Measurements from ENCODE around the gene ADAMTSL3.

The ADAMTSL3 gene

GRCh38 chr15:83656192-83656591, 2.3 kb downstream of the ADAMTSL3 start:
- no peak for DNase-seq (ENCODE audit: low read depth in 2 of 2, low spot score in 1 of 2)

DNA sequence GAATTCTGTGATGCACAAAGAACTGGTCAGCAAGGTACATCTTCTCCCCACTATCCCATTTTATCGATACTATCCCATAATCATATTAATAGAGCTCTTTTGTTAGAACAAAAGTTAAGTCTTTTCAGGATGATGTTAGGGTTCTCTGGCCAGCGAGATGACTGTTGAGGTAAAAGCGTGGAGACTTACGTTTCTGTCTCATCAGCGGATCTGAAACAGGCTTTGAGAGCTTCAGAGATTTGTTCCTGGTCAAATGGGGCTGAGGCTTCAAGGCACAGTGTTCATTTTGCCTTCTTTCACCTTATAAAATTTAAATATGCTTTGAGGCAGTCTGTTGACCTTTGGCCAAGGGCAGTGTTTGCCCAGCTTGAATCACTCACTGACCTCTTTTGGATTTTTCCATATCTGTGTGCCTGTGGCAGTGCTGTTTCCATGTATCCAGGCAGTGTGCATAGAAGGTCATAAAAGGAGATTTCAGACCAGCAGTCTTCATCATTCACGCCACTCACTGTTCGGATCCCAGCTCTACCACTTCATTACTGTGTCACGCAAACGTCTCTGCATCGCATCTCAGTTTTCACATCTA, 3.1 kb downstream of the ADAMTSL3 start:
- DNase-seq (ENCODE audit: low read depth in 2 of 2, low spot score in 1 of 2), result no peak

GRCh38 chr15:83657549-83657948, 3.6 kb downstream of the ADAMTSL3 start:
- no peak for DNase-seq (ENCODE audit: low read depth in 2 of 2, low spot score in 1 of 2)

DNA sequence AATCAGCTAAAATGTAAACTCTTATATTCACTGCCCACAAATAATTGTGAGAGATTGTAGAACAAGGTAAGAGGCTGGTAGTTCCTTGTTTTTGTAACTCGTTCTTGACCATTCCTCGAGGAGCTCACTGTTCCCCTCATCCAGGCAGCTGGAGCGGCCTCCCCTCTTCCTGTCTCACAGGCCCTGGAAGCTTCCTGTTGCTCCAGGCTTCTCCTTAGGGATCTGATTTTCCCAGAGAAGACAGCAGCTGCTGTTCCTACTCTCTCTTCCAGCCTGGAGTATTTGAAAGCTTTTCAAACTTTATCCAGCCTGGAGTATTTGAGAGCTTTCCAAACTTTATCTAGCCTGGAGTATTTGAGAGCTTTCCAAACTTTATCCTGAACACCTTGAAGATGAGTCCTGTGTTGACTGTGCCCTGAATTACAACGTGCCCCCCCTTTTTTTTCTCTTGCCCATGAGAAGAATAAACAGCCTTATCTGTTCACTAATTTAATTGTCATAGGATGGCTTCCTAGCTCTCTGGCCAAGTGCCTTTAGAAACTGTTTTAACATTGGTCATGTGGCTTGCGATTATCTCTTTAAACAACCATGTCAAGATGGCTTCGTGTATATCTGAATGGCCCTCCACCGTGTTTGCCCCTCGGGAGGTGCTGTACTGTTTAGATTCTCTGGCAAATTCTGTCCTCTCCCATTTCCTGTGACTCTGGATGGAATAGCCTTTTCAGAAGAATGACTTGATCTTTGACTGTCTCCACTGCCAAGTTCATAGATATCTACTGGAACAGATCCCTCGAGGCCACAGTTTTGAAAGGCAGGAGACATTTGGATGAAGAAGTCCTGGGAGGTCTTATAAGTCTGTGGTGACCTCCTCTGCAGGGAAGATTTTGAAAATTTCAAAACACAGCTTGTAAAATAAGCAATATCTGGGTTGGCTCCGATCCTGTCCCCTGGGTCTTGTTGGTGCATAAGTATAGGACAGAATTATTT, 4.8 kb downstream of the ADAMTSL3 start:
- no peak for DNase-seq (ENCODE audit: low read depth in 2 of 2, low spot score in 1 of 2)

DNA sequence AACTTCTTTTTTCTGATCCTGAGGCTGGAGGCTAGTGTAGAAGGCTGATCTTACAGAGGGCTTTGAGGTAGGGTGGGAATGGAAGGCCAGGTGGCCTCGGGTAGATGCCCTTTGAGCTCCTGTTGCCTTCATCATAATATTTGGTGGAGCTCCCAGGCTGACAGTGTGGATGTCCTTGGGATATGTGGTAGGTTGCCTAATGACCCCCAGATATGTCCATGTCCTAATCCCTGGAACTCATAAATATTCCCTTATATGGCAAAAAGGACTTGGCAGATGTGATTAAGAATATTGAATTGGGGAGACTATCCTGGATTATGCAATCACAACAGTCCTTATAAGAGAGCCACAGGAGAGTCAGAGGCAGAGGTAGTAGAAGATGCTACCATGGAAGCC, 5.5 kb downstream of the ADAMTSL3 start:
- DNase-seq (ENCODE audit: low read depth in 2 of 2, low spot score in 1 of 2), result no peak

- no peak for DNase-seq (ENCODE audit: low read depth in 2 of 2, low spot score in 1 of 2)
These were observed 11.6 kb downstream of the ADAMTSL3 start for GRCh38 chr15:83665480-83665879.

- no peak for DNase-seq (ENCODE audit: low read depth in 2 of 2, low spot score in 1 of 2)
These were observed 16.8 kb downstream of the ADAMTSL3 start for GRCh38 chr15:83670672-83671229.

DNA sequence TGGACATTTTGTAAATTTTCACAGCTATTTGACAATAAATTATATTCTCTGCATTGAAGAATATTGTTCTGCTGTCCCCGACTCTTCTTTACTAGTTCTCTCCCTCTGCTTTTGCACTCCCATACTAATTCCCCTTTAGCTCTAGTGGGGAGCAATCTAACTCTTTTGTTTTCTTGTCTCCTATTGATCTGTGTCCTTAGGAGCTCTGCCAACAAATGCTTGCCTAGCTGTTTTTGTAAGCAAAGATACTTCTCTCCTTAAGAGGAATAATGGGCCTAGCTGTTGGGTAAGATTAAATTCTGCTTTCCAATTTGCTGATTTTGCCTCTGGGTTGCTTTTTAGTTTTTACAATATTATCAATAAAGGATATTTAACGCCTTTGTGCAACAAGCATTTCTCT, 17.7 kb downstream of the ADAMTSL3 start:
- DNase-seq (ENCODE audit: low read depth in 2 of 2, low spot score in 1 of 2), result no peak

DNA sequence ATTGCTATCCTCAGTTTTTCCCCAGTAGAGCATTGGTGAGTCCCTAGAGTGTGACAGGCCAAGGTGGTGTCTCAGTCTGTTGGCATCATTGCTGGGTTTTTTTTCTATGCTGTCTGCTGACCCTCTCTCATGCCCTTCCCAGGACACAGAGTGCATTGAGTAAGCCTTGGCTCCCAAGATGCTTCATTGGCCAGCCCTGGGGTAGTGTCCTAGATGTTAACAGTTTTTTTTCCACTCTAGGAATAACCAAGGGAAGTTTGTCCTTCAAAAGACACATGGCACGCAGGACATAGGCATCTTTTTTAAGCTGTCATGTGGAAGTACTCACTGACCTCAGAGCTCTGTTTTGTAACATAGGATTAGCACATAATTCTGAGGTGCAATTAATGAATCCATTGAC, 19.5 kb downstream of the ADAMTSL3 start:
- no peak for DNase-seq (ENCODE audit: low read depth in 2 of 2, low spot score in 1 of 2)

- no peak for DNase-seq (ENCODE audit: low read depth in 2 of 2, low spot score in 1 of 2)
These were observed 28.7 kb downstream of the ADAMTSL3 start for GRCh38 chr15:83682476-83683088.

- DNase-seq (ENCODE audit: low read depth in 2 of 2, low spot score in 1 of 2), result no peak
These were observed 32.0 kb downstream of the ADAMTSL3 start for GRCh38 chr15:83685916-83686332.

- no peak for DNase-seq (ENCODE audit: low read depth in 2 of 2, low spot score in 1 of 2)
These were observed 34.3 kb downstream of the ADAMTSL3 start for GRCh38 chr15:83688201-83688600.

DNA sequence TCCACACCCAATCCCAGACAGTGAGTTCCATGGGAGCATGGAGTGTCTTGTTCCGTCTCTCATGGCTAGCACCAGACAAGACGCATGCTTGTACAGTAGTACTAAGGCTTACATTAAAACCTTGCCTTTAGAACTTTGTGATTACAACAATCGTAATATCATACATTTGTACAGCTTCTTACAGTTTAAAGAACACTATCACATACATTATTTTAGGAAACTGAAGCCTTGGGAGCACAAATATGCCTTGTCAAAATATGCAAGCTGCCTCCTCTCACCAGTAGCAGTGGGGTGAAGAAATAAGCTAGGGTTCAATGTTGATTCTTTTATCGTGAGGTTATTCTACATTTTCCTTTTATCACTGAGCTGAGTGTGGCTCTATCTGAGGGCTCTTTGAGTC, 36.8 kb downstream of the ADAMTSL3 start:
- no peak for DNase-seq (ENCODE audit: low read depth in 2 of 2, low spot score in 1 of 2)

GRCh38 chr15:83692746-83693581, 39.0 kb downstream of the ADAMTSL3 start:
- DNase-seq (ENCODE audit: low read depth in 2 of 2, low spot score in 1 of 2), result no peak

GRCh38 chr15:83694015-83694414, 40.1 kb downstream of the ADAMTSL3 start:
- DNase-seq (ENCODE audit: low read depth in 2 of 2, low spot score in 1 of 2), result no peak

GRCh38 chr15:83694536-83694935, 40.6 kb downstream of the ADAMTSL3 start:
- no peak for DNase-seq (ENCODE audit: low read depth in 2 of 2, low spot score in 1 of 2)

- no peak for DNase-seq (ENCODE audit: low read depth in 2 of 2, low spot score in 1 of 2)
These were observed 41.3 kb downstream of the ADAMTSL3 start for GRCh38 chr15:83695246-83695645.

DNA sequence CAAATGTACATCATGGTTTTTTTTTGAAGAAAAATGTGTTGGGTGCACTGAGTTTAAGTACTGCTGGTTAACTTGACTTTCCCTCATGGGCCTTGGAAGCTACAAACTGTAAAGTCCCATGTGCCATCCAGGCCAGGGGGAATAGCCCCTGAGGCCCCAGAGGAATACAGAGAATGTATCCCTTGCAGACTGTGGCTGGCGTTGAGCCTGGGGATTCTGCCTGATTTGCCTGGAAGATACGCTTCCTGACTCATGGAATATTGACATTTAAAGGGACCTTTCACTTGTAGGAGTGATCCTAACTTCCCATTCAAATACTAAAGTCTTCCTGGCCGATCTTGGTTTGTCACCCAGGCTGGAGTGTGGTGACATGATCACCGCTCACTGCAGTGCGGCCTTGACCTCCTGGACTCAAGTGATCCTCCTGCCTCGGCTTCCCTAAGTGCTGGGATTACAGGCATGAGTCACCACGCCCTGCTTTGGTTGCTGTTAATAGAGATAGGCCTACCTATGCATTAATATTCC, 42.0 kb downstream of the ADAMTSL3 start:
- DNase-seq (ENCODE audit: low read depth in 2 of 2, low spot score in 1 of 2), result no peak

GRCh38 chr15:83697716-83698115, 43.8 kb downstream of the ADAMTSL3 start:
- DNase-seq (ENCODE audit: low read depth in 2 of 2, low spot score in 1 of 2), result no peak

DNA sequence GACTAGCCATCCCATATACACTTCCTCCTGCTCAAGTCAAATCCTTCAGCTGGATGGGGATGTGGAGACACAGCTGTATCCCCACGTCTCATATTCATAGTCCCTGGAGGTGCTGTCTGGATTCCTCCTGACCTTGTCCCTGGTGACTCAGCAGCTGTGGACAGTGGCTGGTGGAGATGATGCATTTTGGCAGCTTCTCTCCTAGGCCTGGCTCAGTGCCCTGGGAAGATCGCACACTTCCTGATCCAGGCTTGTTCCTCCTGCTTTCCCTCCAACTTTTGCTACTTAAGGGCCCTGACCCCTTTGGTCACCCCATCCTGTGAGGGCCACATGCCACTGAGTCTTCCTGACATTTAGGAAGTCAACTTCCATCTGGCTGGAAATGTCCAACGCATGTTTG, 44.4 kb downstream of the ADAMTSL3 start:
- DNase-seq (ENCODE audit: low read depth in 2 of 2, low spot score in 1 of 2), result no peak

DNA sequence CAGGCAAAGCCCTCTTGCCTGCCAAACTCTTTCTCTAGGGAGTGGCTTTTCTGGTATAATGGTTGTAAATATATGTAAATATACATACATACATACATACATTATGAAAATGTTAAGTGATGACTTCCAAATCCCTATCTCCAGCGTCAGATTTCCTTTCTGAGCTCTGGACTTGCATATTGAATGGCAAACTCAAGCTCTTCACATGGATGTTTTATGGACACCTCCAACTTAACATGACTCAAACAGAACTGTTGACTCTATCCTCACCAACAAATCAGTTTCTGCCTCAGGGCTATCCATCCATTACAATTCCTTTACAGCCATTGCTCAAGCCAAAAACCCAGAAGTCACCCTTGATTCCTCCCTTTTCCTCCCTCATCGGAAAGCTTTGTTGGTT, 45.1 kb downstream of the ADAMTSL3 start:
- no peak for DNase-seq (ENCODE audit: low read depth in 2 of 2, low spot score in 1 of 2)
